Pancreas (tissue), 10 donors: Measurements from ENCODE around the gene ALDH4A1. TPM values are rescaled to one million over a fixed set of nuclear protein-coding genes. Genes with fewer than 3 reads are reported as not detected.

Experiments
- ATAC-seq, 4 donors: fragments of 200-7000 bp; cut with Tn5 transposase; one replicate each; pipeline versions ENCODE4 v1.8.0 to v1.9.1; 2020; ENCODE audit warnings: mild to moderate bottlenecking in 4 of 4, moderate library complexity in 4 of 4
- DNase-seq, 6 donors: peaks; one replicate each; pipeline ENCODE4 v3.0.0-alpha.2; 2020
- FAIRE-seq: peaks from 2 replicates; lab custom pipeline; 2012; peaks lifted over from hg19 to GRCh38; lab: Jason Lieb, UNC
- H3K27ac ChIP-seq, 4 donors: fragments of 200-600 bp; sonication (generic); 1 replicate in 3 of 4; 2 replicates in 1 of 4; pipeline versions ENCODE4 v1.5.0 to v1.8.0; 2020
- H3K27me3 ChIP-seq, 4 donors: fragments of 200-600 bp; one replicate each; pipeline ENCODE4 v1.8.0; 2021
- H3K36me3 ChIP-seq, 3 donors: fragments of 200-600 bp; sonication (generic) in 1 of 3; one replicate each; pipeline versions ENCODE4 v1.5.0 to v1.8.0; 2020 to 2021
- H3K4me1 ChIP-seq, 3 donors: fragments of 200-600 bp; one replicate each; pipeline ENCODE4 v1.8.0; 2021
- H3K4me3 ChIP-seq, 4 donors: fragments of 200-600 bp; sonication (generic) in 2 of 4; one replicate each; pipeline versions ENCODE4 v1.5.0 to v1.8.0; 2020 to 2021
- H3K9me3 ChIP-seq, 4 donors: fragments of 200-600 bp; one replicate each; pipeline ENCODE4 v1.8.0; 2021
- CTCF ChIP-seq, 4 donors: fragments of 200-600 bp; sonication (generic) in 3 of 4; IDR thresholded peaks; one replicate each; pipeline versions ENCODE4 v1.5.0 to v1.8.0; 2021; ENCODE audit warnings: antibody characterized with exemption in 4 of 4
- WGBS, 2 donors: extraction: QIAGEN DNeasy Blood & Tissue Kit; methylation state at CpG; one replicate each; pipeline ENCODE4 v1.1.7; 2013; 5-methylcytosine and 5-hydroxymethylcytosine counted together
- intact Hi-C, 3 donors: fragments of 100-400 bp; cut with DNase I; formaldehyde crosslinking; loops; one replicate each; pipeline versions ENCODE4 v1.11.1 to v1.14.2; 2022
- polyA plus RNA-seq, 2 donors: library from polyadenylated mRNA; stranded (reverse); fragments of 200-250 nt; gene quantifications; one replicate each; pipeline ENCODE4 v1.2.3, GENCODE V29; 2013
- total RNA-seq, 6 donors: library from RNA; stranded (reverse); fragmentation: NEBNext Ultra II Directional in 4 of 6; extraction: Animal tissue kit (Norgen Biotek cat#: 25700) in 4 of 6; gene quantifications; one replicate each; pipeline versions ENCODE4 v1.2.1 to v1.2.4, GENCODE V29; 2021 to 2023
- donor health status: healthy with polysubstance abuse.
- donor health status: DM: no; HTN: no; CAD: no; lungs with moderate emphysema.
- donor health status: DM: no; HTN: no; CAD: no.
- donor health status: control.
- donor health status: control.
- donor health status: Bipolar disorder and iron deficiency.
- donor health status: DM: yes; HTN: yes; CAD: no.
- donor health status: DM: no; HTN: no; CAD: no.
- donor health status: DM: no; HTN: no; CAD: no.
- donor health status: DM: yes; HTN: yes; CAD: no.

ALDH4A1 gene
- total and polyA plus RNA-seq, 8 donors, result 1.4 to 7.6 (median 4.4) TPM

GRCh38 chr1:18881642-18882431 is 20.5 kb downstream of the ALDH4A1 start:
- no peaks in the 10 kb centered on the region for H3K9me3 ChIP-seq
- H3K27me3 ChIP-seq, result no peaks in the 10 kb centered on the region
- no peak for FAIRE-seq
- no peak overlapping the region for H3K4me3 ChIP-seq
- 90 to 94% methylated on average over 24 of the region's 24 CpGs for WGBS, 2 donors
- TF ChIP-seq CTCF (IDR thresholded peaks at IDR 0.05), result no peak
- H3K27ac ChIP-seq, result no peak overlapping the region
- no peak for ATAC-seq
- H3K4me1 ChIP-seq, result no peaks in the 10 kb centered on the region
- DNase-seq, result peak in 1 of 6 donors; percentile 55
- intact Hi-C loops, result no loop called here
- no peaks in the 10 kb centered on the region for H3K36me3 ChIP-seq

GRCh38 chr1:18881164-18881563 is 21.2 kb downstream of the ALDH4A1 start:
- intact Hi-C loops, result no loop called here

GRCh38 chr1:18880585-18880984 is 21.8 kb downstream of the ALDH4A1 start:
- DNase-seq (no peak), ATAC-seq (no peak), FAIRE-seq (no peak)
- intact Hi-C loops, result no loop called here
- TF ChIP-seq CTCF (IDR thresholded peaks at IDR 0.05), result no peak
- WGBS, 2 donors, result 82 to 92% methylated on average over 1 of the region's 1 CpG
- Histone ChIP-seq H3K4me1 (no peaks in the 10 kb centered on the region), H3K36me3 (no peaks in the 10 kb centered on the region), H3K27ac (no peak overlapping the region), H3K4me3 (no peak overlapping the region), H3K9me3 (no peaks in the 10 kb centered on the region), H3K27me3 (no peaks in the 10 kb centered on the region)

More at GRCh38 chr1:18881164-18881563, 21.2 kb downstream of the ALDH4A1 start:
- Histone ChIP-seq H3K27me3 (no peaks in the 10 kb centered on the region), H3K36me3 (no peaks in the 10 kb centered on the region), H3K4me3 (no peak overlapping the region), H3K9me3 (no peaks in the 10 kb centered on the region), H3K27ac (no peak overlapping the region), H3K4me1 (no peaks in the 10 kb centered on the region)
- ATAC-seq, result no peak
- no peak for DNase-seq
- no peak for TF ChIP-seq CTCF (IDR thresholded peaks at IDR 0.05)
- 95% methylated on average over 2 of the region's 2 CpGs for WGBS, 2 donors
- FAIRE-seq, result no peak

GRCh38 chr1:18879791-18880309 is 22.5 kb downstream of the ALDH4A1 start:
- WGBS, 2 donors, result 88 to 92% methylated on average over 21 of the region's 21 CpGs
- FAIRE-seq, result no peak
- intact Hi-C loops, result loop anchor here in 1 of 3 donors (5.0 kb wide), 1 partner anchor 283 kb away; no protein-coding TSS in a partner anchor
- no peak for ATAC-seq
- Histone ChIP-seq H3K27ac (no peak overlapping the region), H3K9me3 (no peaks in the 10 kb centered on the region), H3K4me1 (no peaks in the 10 kb centered on the region), H3K4me3 (no peak overlapping the region), H3K36me3 (no peaks in the 10 kb centered on the region), H3K27me3 (no peaks in the 10 kb centered on the region)
- TF ChIP-seq CTCF (IDR thresholded peaks at IDR 0.05), result no peak
- DNase-seq, result peak in 1 of 6 donors; percentile 42
